Measurements from ENCODE around the gene ADD1.

- no peak for TF ChIP-seq ZNF24 (IDR thresholded peaks at IDR 0.05)
- TF ChIP-seq, protein P1, sequence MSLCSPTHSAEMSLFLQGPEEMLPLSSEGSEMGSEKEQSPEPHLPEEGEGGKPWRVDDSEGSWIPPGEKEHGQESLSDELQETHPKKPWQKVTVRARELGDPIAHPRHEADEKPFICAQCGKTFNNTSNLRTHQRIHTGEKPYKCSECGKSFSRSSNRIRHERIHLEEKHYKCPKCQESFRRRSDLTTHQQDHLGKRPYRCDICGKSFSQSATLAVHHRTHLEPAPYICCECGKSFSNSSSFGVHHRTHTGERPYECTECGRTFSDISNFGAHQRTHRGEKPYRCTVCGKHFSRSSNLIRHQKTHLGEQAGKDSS (CRISPR knock-in tag; IDR thresholded peaks at IDR 0.05; ENCODE audit: borderline replicate concordance, low read depth) = no peak
- no peak for TF ChIP-seq CTCF (CRISPR knock-in tag; IDR thresholded peaks at IDR 0.05)
- TF ChIP-seq MXI1 (IDR thresholded peaks at IDR 0.05; ENCODE audit: borderline replicate concordance, low read depth, low read length) = no peak
- no peak for TF ChIP-seq ZNF282 (IDR thresholded peaks at IDR 0.05; ENCODE audit: partially characterized antibody)
- no peak for TF ChIP-seq MAX (IDR thresholded peaks at IDR 0.05)
- TF ChIP-seq ZNF407 (CRISPR knock-in tag; IDR thresholded peaks at IDR 0.05; ENCODE audit: not compliant biosample characterization) = no peak
- no peak for TF ChIP-seq ZBTB44 (CRISPR knock-in tag; IDR thresholded peaks at IDR 0.05)
- no peak for TF ChIP-seq ZBTB10 (CRISPR knock-in tag; IDR thresholded peaks at IDR 0.05; ENCODE audit: borderline replicate concordance)
Measured at GRCh38 chr4:2931512-2932301, 88.1 kb downstream of the ADD1 start.
